HG03066 (cell line): ENCODE results near the gene TPGS2.

Experiments used
- ATAC-seq: cut with Tn5 transposase; IDR thresholded peaks from one replicate; pipeline ENCODE4 v1.9.1; 2021; ENCODE audit warnings: low read depth; ENCODE audit not compliant: unreplicated experiment

TPGS2 gene

DNA sequence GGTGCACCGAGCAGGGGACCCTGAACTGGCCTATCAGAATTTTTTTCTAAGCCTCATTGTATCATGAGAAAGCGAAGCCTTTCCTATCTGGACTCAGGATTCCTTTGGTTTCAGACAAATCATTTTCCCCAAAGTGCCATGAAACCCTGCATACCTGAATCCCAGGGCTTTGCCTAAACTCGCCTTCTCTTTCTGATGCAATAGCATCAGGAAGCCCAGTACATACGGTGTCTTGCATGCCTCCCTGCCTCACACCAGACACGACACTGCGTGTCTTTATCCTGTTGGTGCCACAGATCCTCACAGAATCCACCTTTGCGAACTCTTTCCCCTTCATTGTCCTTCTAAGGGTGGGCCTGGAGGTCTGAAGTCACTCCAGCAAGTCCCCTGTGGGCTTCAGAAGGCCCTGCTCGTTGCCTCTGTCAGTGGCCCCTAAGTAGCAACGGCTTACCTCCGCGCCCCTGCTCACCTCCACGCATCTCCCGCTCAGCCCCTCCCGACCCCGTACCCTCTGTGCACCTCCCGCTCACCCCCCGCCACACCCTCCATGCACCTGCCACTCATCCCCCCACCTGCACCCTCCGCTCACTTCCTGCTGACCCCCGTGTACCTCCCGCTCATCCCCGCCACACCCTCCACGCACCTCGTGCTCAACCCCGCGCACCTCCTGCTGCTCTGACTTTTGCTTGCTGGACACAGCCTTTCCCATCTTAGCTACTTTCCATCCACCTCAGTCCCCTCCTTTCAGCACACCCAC, 83.4 kb downstream of the TPGS2 start:
- no peak for ATAC-seq

DNA sequence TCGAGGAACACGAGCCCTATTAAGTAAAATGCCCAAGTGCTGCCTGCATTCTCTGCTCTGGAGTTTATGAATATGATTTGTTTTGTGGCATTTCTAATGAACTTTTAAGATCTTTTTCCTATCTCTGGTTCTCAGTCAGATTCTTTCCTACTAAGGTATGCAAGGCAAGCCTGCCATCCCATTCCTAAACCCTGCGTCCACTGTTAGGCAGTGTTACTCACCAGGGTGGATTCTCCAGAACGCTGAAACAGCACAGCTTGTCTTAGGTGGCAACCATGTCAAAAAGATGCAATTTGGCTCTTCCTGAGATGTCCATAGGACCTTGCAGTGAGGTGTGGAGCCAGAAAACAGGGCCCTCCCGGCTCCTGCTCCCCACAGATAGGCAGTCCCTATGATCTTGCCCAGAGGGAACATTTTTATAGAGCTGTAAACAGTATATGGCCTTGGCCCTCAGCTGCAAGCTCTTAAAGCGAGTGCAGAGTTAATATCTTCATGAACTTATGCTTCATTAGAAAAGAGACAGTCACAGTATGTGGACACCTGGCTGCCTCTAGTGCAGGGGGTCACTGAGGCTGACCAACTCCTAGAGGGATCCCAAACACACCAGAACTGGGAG, 84.4 kb downstream of the TPGS2 start:
- ATAC-seq, result no peak
